Natural killer cell treated with Interleukin-12 subunit alpha and Interleukin-12 subunit beta and Interleukin-15 and Interleukin-18, amount 100 ng/mL, for 72 hours (primary cell): Measurements from ENCODE around the gene AGBL1. TPM values are rescaled to one million over a fixed set of nuclear protein-coding genes. Genes with fewer than 3 reads are reported as not detected.

Source experiments
- ATAC-seq, 2 donors: fragments of 150-1000 bp; cut with Tn5 transposase in 1 of 2; sonication (Bioruptor Pico), chemical (Tn5 transposase) in 1 of 2; 2 replicates each; pipeline ENCODE4 v1.10.0; 2021
- DNase-seq: peaks from one replicate; pipeline ENCODE4 v3.0.0; 2022; ENCODE audit warnings: low spot score
- H3K27ac Mint-ChIP-seq, 2 donors: 1 replicate in 1 of 2; 2 replicates in 1 of 2; pipeline ENCODE4 v1.8.0; 2022; ENCODE audit warnings: mixed read lengths in 2 of 2, mild to moderate bottlenecking in 1 of 2, moderate library complexity in 1 of 2
- H3K27me3 Mint-ChIP-seq, 2 donors: 1 replicate in 1 of 2; 2 replicates in 1 of 2; pipeline ENCODE4 v1.8.0; 2022; ENCODE audit warnings: mixed read lengths in 2 of 2
- H3K36me3 Mint-ChIP-seq: one replicate; pipeline ENCODE4 v1.8.0; 2022; ENCODE audit warnings: mixed read lengths
- H3K4me1 Mint-ChIP-seq, 2 donors: 1 replicate in 1 of 2; 2 replicates in 1 of 2; pipeline ENCODE4 v1.8.0; 2022; ENCODE audit warnings: low read depth in 2 of 2, mixed read lengths in 2 of 2, mild to moderate bottlenecking in 1 of 2
- H3K4me3 Mint-ChIP-seq: one replicate; pipeline ENCODE4 v1.8.0; 2022; ENCODE audit warnings: mixed read lengths
- H3K9me3 Mint-ChIP-seq: 2 replicates; pipeline ENCODE4 v1.8.0; 2022; ENCODE audit warnings: mixed read lengths
- total RNA-seq, 2 donors: library from RNA; stranded (reverse); gene quantifications; one replicate each; pipeline ENCODE4 v1.2.3, GENCODE V29; 2022

Gene AGBL1
- total RNA-seq, 2 donors from 2014 or later, result not detected

GRCh38 chr15:86624261-86625036 is 544.8 kb downstream of the AGBL1 start:
- Mint-ChIP-seq H3K4me3 (peak overlapping the region; percentile 29), H3K27me3 (peaks cover 0 to 9% of the 10 kb centered on the region in 2 donors), H3K9me3 (no peaks in the 10 kb centered on the region), H3K4me1 (peaks cover 7 to 10% of the 10 kb centered on the region in 2 donors), H3K36me3 (no peaks in the 10 kb centered on the region), H3K27ac (peak overlapping the region in 1 of 2 donors; percentile 36)
- no peak for DNase-seq
- peak; percentile 86 to 94 for ATAC-seq

- no peaks in the 10 kb centered on the region for H3K9me3 Mint-ChIP-seq
- no peak overlapping the region for H3K27ac Mint-ChIP-seq
- peaks cover 0 to 4% of the 10 kb centered on the region in 2 donors for H3K4me1 Mint-ChIP-seq
- H3K27me3 Mint-ChIP-seq, result peaks cover 0 to 2% of the 10 kb centered on the region in 2 donors
- ATAC-seq (no peak), DNase-seq (no peak)
- no peak overlapping the region for H3K4me3 Mint-ChIP-seq
- no peaks in the 10 kb centered on the region for H3K36me3 Mint-ChIP-seq
Measured at GRCh38 chr15:86629409-86630356, 550.0 kb downstream of the AGBL1 start.

- Mint-ChIP-seq H3K27ac (no peak overlapping the region), H3K27me3 (peaks cover 0 to 2% of the 10 kb centered on the region in 2 donors), H3K4me1 (no peaks in the 10 kb centered on the region), H3K9me3 (no peaks in the 10 kb centered on the region), H3K36me3 (no peaks in the 10 kb centered on the region), H3K4me3 (no peak overlapping the region)
- no peak for DNase-seq
- no peak for ATAC-seq
Measured at GRCh38 chr15:86630946-86631345, 551.3 kb downstream of the AGBL1 start.

GRCh38 chr15:86634146-86634545 is 554.5 kb downstream of the AGBL1 start:
- H3K9me3 Mint-ChIP-seq, result no peaks in the 10 kb centered on the region
- no peak overlapping the region for H3K4me3 Mint-ChIP-seq
- no peak for DNase-seq
- H3K4me1 Mint-ChIP-seq, result no peaks in the 10 kb centered on the region
- no peak for ATAC-seq
- no peaks in the 10 kb centered on the region for H3K36me3 Mint-ChIP-seq
- H3K27me3 Mint-ChIP-seq, result peaks cover 0 to 4% of the 10 kb centered on the region in 2 donors
- H3K27ac Mint-ChIP-seq, result no peak overlapping the region

GRCh38 chr15:86634992-86635638 is 555.4 kb downstream of the AGBL1 start:
- DNase-seq (no peak), ATAC-seq (no peak)
- no peaks in the 10 kb centered on the region for H3K9me3 Mint-ChIP-seq
- no peaks in the 10 kb centered on the region for H3K36me3 Mint-ChIP-seq
- no peaks in the 10 kb centered on the region for H3K4me1 Mint-ChIP-seq
- H3K27me3 Mint-ChIP-seq, result peaks cover 0 to 4% of the 10 kb centered on the region in 2 donors
- no peak overlapping the region for H3K4me3 Mint-ChIP-seq
- no peak overlapping the region for H3K27ac Mint-ChIP-seq

- no peak for DNase-seq
- Mint-ChIP-seq H3K27ac (no peak overlapping the region), H3K4me1 (no peaks in the 10 kb centered on the region), H3K4me3 (no peak overlapping the region), H3K36me3 (no peaks in the 10 kb centered on the region), H3K9me3 (no peaks in the 10 kb centered on the region), H3K27me3 (peaks cover 4 to 7% of the 10 kb centered on the region in 2 donors)
- ATAC-seq, result no peak
Measured at GRCh38 chr15:86644339-86644738, 564.7 kb downstream of the AGBL1 start.

GRCh38 chr15:86645925-86646500 is 566.3 kb downstream of the AGBL1 start:
- Mint-ChIP-seq H3K27me3 (peaks cover 4 to 7% of the 10 kb centered on the region in 2 donors), H3K4me1 (peaks cover 0 to 4% of the 10 kb centered on the region in 2 donors), H3K4me3 (no peak overlapping the region), H3K9me3 (no peaks in the 10 kb centered on the region), H3K27ac (no peak overlapping the region), H3K36me3 (no peaks in the 10 kb centered on the region)
- ATAC-seq (no peak), DNase-seq (no peak)

GRCh38 chr15:86647810-86648440 is 568.3 kb downstream of the AGBL1 start:
- ATAC-seq (no peak), DNase-seq (no peak)
- Mint-ChIP-seq H3K4me3 (no peak overlapping the region), H3K27ac (no peak overlapping the region), H3K4me1 (peaks cover 12 to 21% of the 10 kb centered on the region in 2 donors), H3K36me3 (no peaks in the 10 kb centered on the region), H3K9me3 (peaks cover 3% of the 10 kb centered on the region), H3K27me3 (peaks cover 2 to 7% of the 10 kb centered on the region in 2 donors)

GRCh38 chr15:86649277-86649676 is 569.6 kb downstream of the AGBL1 start:
- no peak overlapping the region for H3K27ac Mint-ChIP-seq
- DNase-seq, result no peak
- peaks cover 3% of the 10 kb centered on the region for H3K9me3 Mint-ChIP-seq
- H3K36me3 Mint-ChIP-seq, result no peaks in the 10 kb centered on the region
- H3K4me1 Mint-ChIP-seq, result peaks cover 25 to 34% of the 10 kb centered on the region in 2 donors
- no peak overlapping the region for H3K4me3 Mint-ChIP-seq
- H3K27me3 Mint-ChIP-seq, result peaks cover 2 to 7% of the 10 kb centered on the region in 2 donors
- no peak for ATAC-seq

GRCh38 chr15:86650094-86650493 is 570.4 kb downstream of the AGBL1 start:
- DNase-seq (no peak), ATAC-seq (no peak)
- Mint-ChIP-seq H3K27me3 (peaks cover 2 to 7% of the 10 kb centered on the region in 2 donors), H3K36me3 (no peaks in the 10 kb centered on the region), H3K27ac (no peak overlapping the region), H3K4me3 (no peak overlapping the region), H3K4me1 (peaks cover 29 to 41% of the 10 kb centered on the region in 2 donors), H3K9me3 (peaks cover 3% of the 10 kb centered on the region)

GRCh38 chr15:86653344-86654197 is 573.9 kb downstream of the AGBL1 start:
- H3K27ac Mint-ChIP-seq, result peak overlapping the region in 1 of 2 donors; percentile 45
- peak; percentile 28 to 64 for ATAC-seq
- peaks cover 3 to 8% of the 10 kb centered on the region in 2 donors for H3K27me3 Mint-ChIP-seq
- H3K9me3 Mint-ChIP-seq, result peaks cover 3% of the 10 kb centered on the region
- peaks cover 32 to 54% of the 10 kb centered on the region in 2 donors for H3K4me1 Mint-ChIP-seq
- peaks cover 7% of the 10 kb centered on the region for H3K36me3 Mint-ChIP-seq
- DNase-seq, result no peak
- H3K4me3 Mint-ChIP-seq, result peak overlapping the region; percentile 52

GRCh38 chr15:86654501-86654900 is 574.8 kb downstream of the AGBL1 start:
- peak overlapping the region; percentile 52 for H3K4me3 Mint-ChIP-seq
- peaks cover 7% of the 10 kb centered on the region for H3K36me3 Mint-ChIP-seq
- ATAC-seq (no peak), DNase-seq (no peak)
- peaks cover 32 to 54% of the 10 kb centered on the region in 2 donors for H3K4me1 Mint-ChIP-seq
- no peak overlapping the region for H3K27ac Mint-ChIP-seq
- H3K27me3 Mint-ChIP-seq, result peaks cover 3 to 8% of the 10 kb centered on the region in 2 donors
- H3K9me3 Mint-ChIP-seq, result peaks cover 3% of the 10 kb centered on the region
